KBM-7 (cell line): ENCODE results near the gene TMEM116.
"Not testable (repeated sequence)": the region's sequence is repeated elsewhere in the genome, so short reads cannot be mapped to it uniquely, and the experiment has no call there.

ENCODE experiments used
- DNase-seq: peaks from one replicate; pipeline ENCODE4 v3.0.0-alpha.2; 2015
- in situ Hi-C: fragments of 300-500 bp; cut with MboI; formaldehyde crosslinking; loops from 2 replicates; pipeline ENCODE4 v1.14.3; 2020; ENCODE audit warnings: low sequenced_read_pairs, low pct_unique_long_range_greater_than_20kb, mixed read lengths

The TMEM116 gene

GRCh38 chr12:112012775-112013600, at the start of gene TMEM116, which contains the start of gene ERP29:
Gene TMEM116, minus strand, starts transcription at chr12:112013165. Its CDS starts 7,895 bp downstream, at chr12:112005270.
Gene ERP29, plus strand, starts transcription at chr12:112013426. Its CDS starts 40 bp downstream, at chr12:112013466.
- peak; percentile 98 for DNase-seq
- in situ Hi-C loops, result no loop called here

GRCh38 chr12:112061137-112061536, 48.2 kb upstream of the TMEM116 start:
- in situ Hi-C loops, result no loop called here
- DNase-seq, result no peak

GRCh38 chr12:112049351-112049750, 36.4 kb upstream of the TMEM116 start:
- no peak for DNase-seq
- in situ Hi-C loops, result no loop called here

DNA sequence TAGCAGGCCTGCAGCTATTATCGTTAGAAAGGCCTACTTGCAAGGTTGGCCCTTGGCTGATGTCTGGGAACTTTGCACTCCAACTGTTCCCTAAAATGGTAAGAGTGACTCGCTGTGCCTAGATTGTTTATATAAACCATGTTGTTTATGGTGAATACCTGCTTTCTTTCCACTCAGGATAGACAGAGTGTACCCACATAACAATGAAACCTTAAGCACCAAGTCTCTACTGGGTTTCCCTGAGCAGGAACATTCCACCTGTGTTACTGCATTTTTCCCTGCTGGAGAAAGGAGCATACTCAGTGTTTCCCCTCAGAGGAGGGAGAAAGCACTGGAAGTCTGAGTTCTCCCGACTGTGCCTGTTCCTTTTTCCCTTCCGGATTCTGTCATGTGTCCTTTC, 33.0 kb upstream of the TMEM116 start:
- no peak for DNase-seq

DNA sequence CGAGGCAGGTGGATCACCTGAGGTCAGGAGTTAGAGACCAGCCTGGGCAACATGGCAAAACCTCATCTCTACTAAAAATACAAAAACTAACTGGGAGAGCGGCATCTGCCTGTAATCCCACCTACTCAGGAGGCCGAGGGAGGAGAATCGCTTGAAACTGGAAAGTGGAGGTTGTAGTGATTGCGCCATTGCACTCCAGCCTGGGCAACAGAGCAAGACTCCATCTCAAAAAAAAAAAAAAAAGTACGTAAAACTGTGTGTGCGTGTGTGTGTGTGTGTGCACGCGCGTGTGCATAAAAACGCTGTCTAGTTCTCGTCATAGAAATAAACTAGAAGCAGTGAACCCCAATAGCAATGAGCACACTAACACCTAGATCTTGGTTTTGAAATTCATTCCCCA, 23.6 kb upstream of the TMEM116 start:
- in situ Hi-C loops, DNase-seq: not testable (repeated sequence)

More for the DNA sequence above, 33.0 kb upstream of the TMEM116 start:
- in situ Hi-C loops, result no loop called here

GRCh38 chr12:112035219-112035785, 22.3 kb upstream of the TMEM116 start:
- no peak for DNase-seq
- in situ Hi-C loops, result no loop called here

DNA sequence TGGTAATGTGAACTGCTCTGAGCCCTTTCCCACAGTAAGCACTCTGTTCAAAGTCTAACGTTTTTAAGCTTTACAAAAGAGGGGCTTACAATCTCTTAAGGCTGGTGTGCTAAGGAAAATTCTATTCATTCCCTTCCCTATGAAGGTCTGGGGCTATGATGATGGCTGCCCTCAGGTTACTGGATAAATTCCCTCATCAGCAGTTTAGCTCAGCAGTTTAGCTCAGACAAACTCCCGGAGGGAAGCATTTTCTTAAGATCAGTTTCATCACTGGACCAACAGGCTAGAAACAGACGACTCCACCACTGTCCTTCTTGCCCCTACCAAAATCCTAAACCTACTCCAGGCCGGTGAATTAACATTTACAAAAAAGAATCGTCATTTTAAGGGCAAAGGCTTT, 19.3 kb upstream of the TMEM116 start:
- in situ Hi-C loops, result no loop called here
- DNase-seq, result no peak

- no peak for DNase-seq
- in situ Hi-C loops, result no loop called here
These were observed 18.5 kb upstream of the TMEM116 start for GRCh38 chr12:112031472-112031871.

DNA sequence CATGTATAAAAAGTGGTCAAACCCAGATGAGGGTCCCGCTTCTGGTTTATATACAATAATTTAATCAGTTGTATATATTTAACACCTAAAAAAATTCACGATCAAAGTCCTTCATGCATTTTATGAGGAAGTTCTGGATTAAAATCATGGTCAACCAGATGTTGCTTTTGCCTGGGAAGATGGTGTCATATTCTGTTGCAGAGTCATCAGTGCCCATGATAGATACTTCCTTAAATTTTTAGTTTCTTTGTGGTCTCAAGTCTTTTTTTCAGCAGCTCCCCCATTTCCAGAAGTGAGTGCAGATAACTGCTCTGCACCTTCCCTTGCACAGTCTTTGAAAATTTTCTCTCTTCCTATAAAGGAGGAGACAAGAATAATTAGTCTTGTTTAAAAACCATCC, 16.3 kb upstream of the TMEM116 start:
- in situ Hi-C loops, result no loop called here
- peak; percentile 80 for DNase-seq

DNA sequence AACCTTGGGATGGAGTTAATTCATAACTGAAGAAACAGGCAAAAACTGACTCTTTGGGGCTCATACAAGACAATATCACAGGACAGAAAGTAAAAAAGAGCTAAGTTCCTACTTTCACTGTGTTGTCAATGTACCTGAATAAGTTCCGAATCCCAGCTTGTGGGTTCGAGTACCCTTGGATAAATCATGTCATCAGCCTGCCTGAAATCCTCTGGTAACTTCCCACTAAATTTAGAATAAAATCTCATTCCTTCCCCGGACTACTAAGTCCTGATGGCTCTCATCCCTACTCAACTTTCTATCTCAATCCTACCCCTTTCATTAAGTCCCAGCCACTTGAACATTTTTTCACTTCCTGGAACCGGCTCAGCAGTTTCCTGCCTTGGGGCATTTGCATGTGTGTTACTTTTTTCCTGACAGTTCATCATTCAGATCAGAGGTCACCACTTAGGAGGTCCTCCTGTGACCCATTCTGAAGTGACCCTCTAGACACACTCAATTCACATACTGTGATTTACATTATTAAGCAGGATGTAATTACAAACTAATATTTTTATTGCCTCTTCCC, 12.9 kb upstream of the TMEM116 start:
- DNase-seq, result no peak
- in situ Hi-C loops, result no loop called here

- in situ Hi-C loops, result no loop called here
- DNase-seq, result no peak
These were observed 10.9 kb upstream of the TMEM116 start for GRCh38 chr12:112023759-112024396.

GRCh38 chr12:112022241-112023016, 9.5 kb upstream of the TMEM116 start:
- no peak for DNase-seq
- in situ Hi-C loops, result no loop called here

DNA sequence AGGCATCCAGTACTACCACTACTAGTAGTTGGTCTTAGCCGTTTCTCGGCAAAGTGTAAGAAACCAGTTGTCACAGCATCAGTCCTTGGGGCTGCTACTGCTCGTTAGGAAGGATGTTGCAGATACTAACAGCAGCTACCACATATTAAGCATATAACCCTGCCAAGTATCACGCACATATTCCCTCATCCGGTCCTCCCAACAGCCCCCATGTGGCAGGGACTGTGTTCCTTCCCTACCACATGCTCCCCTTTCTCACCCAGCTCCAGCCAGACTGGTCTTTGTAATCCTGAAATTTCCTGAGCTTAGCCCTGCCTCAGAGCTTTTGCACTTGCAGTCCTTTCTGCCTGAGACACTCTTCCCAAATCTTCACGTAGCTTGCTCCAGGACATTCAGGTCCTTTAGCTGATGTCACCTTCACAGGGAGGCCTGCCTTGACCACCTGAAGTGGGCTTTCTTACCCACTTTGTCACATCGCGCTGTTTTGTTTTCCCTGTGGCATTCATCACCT, 8.0 kb upstream of the TMEM116 start:
- in situ Hi-C loops, result no loop called here
- DNase-seq, result no peak

- no peak for DNase-seq
- in situ Hi-C loops, result no loop called here
These were observed 5.7 kb upstream of the TMEM116 start for GRCh38 chr12:112018571-112019237.

- in situ Hi-C loops, result no loop called here
- no peak for DNase-seq
These were observed 4.1 kb upstream of the TMEM116 start for GRCh38 chr12:112017041-112017440.

- in situ Hi-C loops, result no loop called here
- no peak for DNase-seq
These were observed 3.0 kb upstream of the TMEM116 start for GRCh38 chr12:112015938-112016337.

DNA sequence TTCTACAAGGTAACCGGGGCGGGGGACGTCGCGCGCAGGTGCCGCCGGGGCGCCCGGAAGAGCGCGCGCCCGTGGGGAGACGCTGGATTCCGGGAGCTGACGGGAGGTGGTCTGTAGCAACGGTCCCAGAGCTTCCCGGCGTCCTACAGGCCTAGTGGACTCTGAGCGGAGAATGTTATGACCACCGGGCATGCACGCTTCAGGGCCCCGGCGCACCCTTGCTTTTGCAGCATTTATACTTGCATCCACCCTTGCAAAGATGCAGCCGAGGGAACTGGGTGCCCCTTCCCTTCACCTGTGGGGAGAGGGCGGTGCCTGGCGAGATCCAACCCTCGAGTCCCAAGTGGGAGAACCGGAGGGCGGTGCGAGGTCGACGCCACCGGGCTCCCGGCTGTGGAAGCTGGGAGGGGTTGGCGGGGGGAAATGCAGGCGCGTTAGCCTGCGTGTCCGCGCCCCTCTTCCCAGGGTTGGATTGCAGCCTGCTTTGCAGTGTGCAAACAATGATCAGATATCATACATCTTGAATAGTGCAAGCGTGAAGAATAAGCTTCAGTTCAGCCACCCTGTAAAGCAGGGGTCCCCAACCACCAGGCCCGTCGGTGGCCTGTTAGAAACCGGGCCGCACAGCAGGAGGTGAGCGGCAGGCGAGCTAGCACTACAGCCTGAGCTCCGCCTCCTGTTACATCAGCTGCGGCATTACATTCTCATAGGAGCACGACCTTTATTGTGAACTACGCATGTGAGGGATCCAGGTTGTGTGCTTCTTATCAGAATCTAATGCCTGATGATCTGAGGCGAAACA, 837 bp upstream of the TMEM116 start:
- peak; percentile 76 for DNase-seq
- in situ Hi-C loops, result no loop called here

DNA sequence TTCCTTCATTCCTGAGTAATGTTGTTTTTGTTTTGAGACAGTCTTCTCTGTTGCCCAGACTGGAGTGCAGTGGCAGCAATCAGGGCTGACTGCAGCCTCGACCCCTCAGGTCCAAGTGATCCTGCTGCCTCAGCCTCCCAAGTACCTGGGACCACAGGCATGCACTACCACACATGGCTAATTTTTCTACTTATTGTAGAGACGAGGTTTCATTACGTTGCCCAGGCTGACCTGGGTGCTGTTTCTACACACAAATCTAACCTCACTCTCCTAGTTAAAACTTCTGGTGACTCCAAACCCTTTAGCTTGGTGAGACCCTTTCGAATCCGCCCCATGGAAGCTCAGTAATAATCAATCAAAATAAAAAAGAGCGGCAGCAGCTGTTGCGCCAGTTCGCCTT, 1.3 kb downstream of the TMEM116 start:
- no peak for DNase-seq
- in situ Hi-C loops, result no loop called here
